ENCODE measurements around the gene PPP4R1.

DNA sequence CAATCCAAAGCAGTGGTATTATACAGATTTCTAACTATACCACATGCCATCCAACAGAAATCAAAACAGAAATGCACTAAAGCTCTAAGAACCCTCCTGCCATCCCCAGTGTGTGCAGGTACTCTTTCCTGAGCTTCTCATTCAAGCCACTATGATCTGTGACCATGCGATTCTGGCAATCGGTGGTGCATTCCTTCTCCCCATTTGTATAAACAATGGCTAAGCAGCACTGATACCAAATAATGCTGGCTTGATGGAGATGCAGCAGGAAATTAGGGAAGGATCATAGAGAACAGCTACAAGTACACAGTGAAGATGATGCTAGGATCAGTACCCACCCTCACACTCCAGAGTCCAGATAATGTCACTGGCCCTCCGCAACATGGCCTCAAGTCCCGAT, 51.8 kb downstream of the PPP4R1 start:
- no peak for TF ChIP-seq CTCF (IDR thresholded peaks at IDR 0.05; ENCODE audit: poor library complexity, severe bottlenecking)
- TF ChIP-seq EP300 (conservative IDR thresholded peaks at IDR 0.05; ENCODE audit: poor library complexity, severe bottlenecking): no peak

Measured in neural cell (in vitro differentiated cells).